GM18870 (cell line): Measurements from ENCODE around the gene RNF213.

Source experiments
- ATAC-seq: cut with Tn5 transposase; IDR thresholded peaks from one replicate; pipeline ENCODE4 v1.9.1; 2021; ENCODE audit warnings: moderate library complexity; ENCODE audit not compliant: unreplicated experiment

RNF213 gene

GRCh38 chr17:80363120-80363515, 102.5 kb downstream of the RNF213 start:
- ATAC-seq = no peak

GRCh38 chr17:80363518-80364090, 103.0 kb downstream of the RNF213 start:
- no peak for ATAC-seq

GRCh38 chr17:80364091-80364691, 103.5 kb downstream of the RNF213 start:
- no peak for ATAC-seq

DNA sequence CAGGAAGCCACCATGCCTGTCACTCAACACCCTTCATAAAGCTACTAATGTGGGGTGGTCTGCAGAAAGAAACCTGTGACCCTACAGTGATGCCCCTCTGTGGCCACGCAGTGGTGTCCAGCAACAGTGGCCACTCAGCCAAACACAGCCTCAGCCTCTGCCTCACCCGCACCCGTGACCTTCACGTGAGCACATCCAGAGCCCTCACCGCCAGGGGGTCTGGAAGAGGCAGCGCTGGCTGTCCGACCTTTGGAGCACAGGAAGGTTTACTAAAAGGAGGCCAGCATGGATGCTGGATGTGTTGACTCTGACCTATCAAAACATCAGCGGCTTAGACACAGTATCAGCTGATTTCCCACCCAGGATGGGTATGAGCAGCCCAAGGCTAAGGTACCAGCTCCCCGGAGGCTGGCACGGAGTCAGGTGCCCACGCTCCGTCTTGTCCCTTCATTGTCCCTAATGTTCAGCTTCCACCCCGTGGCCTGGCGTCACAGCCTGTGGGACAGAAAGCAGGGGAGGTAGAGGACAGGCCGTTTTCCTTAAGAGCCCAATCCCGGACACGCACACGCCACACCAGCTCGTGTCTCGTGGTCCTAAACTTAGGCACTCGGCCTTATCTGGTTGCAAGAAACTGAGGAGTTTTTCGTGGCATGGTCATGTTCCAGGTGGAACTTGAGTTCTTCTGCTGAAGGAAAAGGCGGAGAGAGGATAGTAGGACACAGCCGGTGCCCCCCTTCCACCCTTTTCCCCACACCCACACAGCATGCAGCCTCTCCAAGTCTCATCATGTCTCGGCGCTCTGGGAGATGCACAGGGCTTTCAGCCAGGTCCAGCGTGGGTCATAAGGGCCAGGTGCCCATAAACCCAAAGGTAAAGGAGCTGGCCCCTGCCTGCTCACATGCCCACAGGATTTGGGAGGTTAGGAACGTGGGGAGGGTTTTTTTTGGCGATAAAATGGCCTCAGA, 104.6 kb downstream of the RNF213 start:
- ATAC-seq = no peak

GRCh38 chr17:80365983-80366382, 105.3 kb downstream of the RNF213 start:
- ATAC-seq = no peak

- no peak for ATAC-seq
Observed at GRCh38 chr17:80367503-80367902, 106.9 kb downstream of the RNF213 start.

- ATAC-seq = no peak
Observed at GRCh38 chr17:80371196-80371595, 110.5 kb downstream of the RNF213 start.

GRCh38 chr17:80372456-80372855, 111.8 kb downstream of the RNF213 start:
- no peak for ATAC-seq

DNA sequence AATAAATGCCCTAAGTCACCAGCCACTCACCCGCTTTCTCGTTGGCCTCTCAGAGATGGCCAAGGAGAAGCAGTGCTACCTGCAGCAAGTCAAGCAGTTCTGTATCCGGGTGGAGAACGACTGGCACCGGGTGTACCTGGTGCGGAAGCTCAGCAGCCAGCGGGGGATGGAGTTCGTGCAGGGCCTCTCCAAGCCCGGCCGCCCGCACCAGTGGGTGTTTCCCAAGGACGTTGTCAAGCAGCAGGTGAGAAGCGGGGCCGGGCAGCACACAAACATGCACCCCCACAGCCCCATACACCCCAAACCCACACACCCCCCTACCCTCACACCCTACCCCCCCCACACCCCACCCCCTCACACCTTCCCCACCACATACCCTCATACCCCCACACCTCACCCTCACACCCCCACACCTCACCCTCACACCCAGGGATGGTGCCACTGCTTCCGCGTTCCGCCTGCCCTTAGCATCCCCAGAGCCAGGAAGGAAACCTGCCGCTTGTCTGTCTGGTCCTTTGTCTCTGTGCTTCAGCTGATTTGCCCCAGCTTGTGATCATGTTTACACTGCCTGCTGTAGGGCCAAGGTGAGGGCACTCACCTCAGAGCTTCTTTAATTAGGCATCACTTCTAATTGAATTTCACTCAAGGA, 112.4 kb downstream of the RNF213 start:
- ATAC-seq = no peak

- no peak for ATAC-seq
Observed at GRCh38 chr17:80374039-80374731, 113.5 kb downstream of the RNF213 start.

GRCh38 chr17:80374732-80375585, 114.3 kb downstream of the RNF213 start:
- no peak for ATAC-seq

- ATAC-seq = no peak
Observed at GRCh38 chr17:80376531-80376930, 115.9 kb downstream of the RNF213 start.

DNA sequence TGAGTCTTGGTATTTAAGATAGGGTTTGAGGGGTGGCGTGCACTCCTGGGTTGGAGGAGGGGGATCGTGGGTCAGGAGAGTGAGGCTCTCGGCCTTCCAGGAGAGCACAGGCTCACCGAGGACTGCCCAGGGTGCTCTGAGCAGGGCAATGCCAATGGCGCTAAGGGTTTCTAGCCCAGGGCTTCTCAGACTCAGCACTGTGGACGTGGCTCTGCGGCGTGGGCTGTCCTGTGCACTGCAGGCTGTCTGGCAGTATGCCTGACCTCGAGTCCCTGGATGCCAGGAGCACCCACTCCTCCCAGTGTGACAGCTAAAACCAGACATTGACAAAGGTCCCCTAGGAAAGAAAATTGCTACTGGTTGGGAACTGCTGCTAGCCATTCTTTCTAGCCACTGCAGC, 117.1 kb downstream of the RNF213 start:
- no peak for ATAC-seq

GRCh38 chr17:80379348-80379747, 118.7 kb downstream of the RNF213 start:
- ATAC-seq = no peak

GRCh38 chr17:80380068-80380467, 119.4 kb downstream of the RNF213 start:
- no peak for ATAC-seq

DNA sequence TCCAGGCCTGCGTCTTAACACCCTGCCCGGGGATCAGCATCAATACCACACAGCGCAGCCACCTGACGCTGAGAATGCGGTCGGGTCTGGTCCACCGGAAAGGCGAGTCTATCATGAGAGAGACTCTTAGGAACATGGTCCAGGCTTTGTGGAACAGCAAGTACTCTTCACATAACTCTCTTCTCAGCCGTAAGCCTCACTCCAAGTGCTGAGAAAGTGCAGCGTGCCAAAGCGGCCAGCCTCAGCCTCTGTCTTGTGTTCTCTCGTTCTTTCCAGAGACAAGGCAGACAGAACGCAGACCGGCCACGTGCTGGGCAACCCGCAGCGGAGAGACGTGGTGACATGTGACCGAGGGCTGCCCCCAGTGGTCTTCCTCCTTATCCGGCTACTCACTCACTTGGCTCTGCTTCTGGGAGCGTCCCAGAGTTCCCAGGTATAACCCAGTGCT, 119.9 kb downstream of the RNF213 start:
- ATAC-seq = no peak

GRCh38 chr17:80381416-80381923, 120.8 kb downstream of the RNF213 start:
- ATAC-seq = no peak

GRCh38 chr17:80382446-80382845, 121.8 kb downstream of the RNF213 start:
- no peak for ATAC-seq

DNA sequence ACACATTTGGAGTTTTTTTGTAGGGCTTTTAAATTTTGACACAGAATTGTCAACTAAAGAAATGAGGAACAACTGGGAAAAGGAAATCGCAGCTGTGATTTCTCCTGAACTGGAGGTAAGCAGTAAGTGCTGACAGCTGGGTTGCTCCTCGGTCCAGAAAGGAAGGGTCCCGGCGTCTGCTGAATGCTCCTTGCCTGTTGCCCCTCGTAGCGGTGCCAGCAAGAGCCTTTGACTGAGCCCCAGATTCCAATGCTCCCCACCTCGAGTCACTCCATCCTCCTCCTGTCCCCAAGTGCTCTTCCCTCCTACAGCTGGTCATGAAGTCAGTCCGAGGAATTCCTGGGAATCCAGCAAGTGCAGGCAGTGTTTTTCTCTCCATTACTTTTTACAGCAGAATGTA, 122.3 kb downstream of the RNF213 start:
- ATAC-seq = no peak
